Activated B cell treated with CpG ODN at 0.5 μM for 24 hours (primary cell): ENCODE results near the gene MCRIP2. TPM values are rescaled to one million over a fixed set of nuclear protein-coding genes. Genes with fewer than 3 reads are reported as not detected.

Experiments used
- ATAC-seq: fragments of 200-7000 bp; cut with Tn5 transposase; one replicate; pipeline ENCODE4 v1.10.0; 2021; ENCODE audit warnings: low read depth, mild to moderate bottlenecking, moderate library complexity
- CTCF ChIA-PET: fragments of 350-600 bp; sonication (Branson Sonifier 250); formaldehyde crosslinking; loops from one replicate; lab custom pipeline; 2021; ENCODE audit warnings: antibody characterized with exemption; lab: Charles Lee
- POLR2A ChIA-PET: fragments of 350-600 bp; sonication (Branson Sonifier 250); formaldehyde crosslinking; loops from one replicate; lab custom pipeline; 2021; ENCODE audit warnings: antibody characterized with exemption; lab: Charles Lee
- DNase-seq: peaks from one replicate; pipeline ENCODE4 v3.0.0; 2022
- H3K27ac Mint-ChIP-seq: one replicate; pipeline ENCODE4 v1.8.0; 2020; ENCODE audit warnings: mixed read lengths
- H3K27me3 Mint-ChIP-seq: one replicate; pipeline ENCODE4 v1.8.0; 2021; ENCODE audit warnings: mixed read lengths
- H3K36me3 Mint-ChIP-seq: one replicate; pipeline ENCODE4 v1.8.0; 2021; ENCODE audit warnings: low read depth, mixed read lengths
- H3K4me1 Mint-ChIP-seq: one replicate; pipeline ENCODE4 v1.8.0; 2021; ENCODE audit warnings: mixed read lengths
- H3K4me3 Mint-ChIP-seq: one replicate; pipeline ENCODE4 v1.8.0; 2020; ENCODE audit warnings: mild to moderate bottlenecking, mixed read lengths
- H3K9me3 Mint-ChIP-seq: one replicate; pipeline ENCODE4 v1.8.0; 2020; ENCODE audit warnings: mixed read lengths
- CTCF ChIP-seq: fragments of 200-600 bp; IDR thresholded peaks from one replicate; pipeline ENCODE4 v1.8.0; 2022; ENCODE audit warnings: antibody characterized with exemption, mild to moderate bottlenecking
- intact Hi-C: fragments of 100-400 bp; cut with micrococcal nuclease; formaldehyde crosslinking; loops from one replicate; pipeline ENCODE4 v1.15.1; 2024
- total RNA-seq: library from RNA; stranded (reverse); gene quantifications from 2 replicates; pipeline ENCODE4 v1.2.3, GENCODE V29; 2022

MCRIP2 gene
- total RNA-seq, 1 donor from 2014 or later: 38.9 TPM

GRCh38 chr16:632486-633335 lies 8.9 kb upstream of the MCRIP2 start:
- DNase-seq (no peak), ATAC-seq (no peak)
- intact Hi-C loops: no loop called here
- H3K27me3 Mint-ChIP-seq: no peaks in the 10 kb centered on the region
- peaks cover 14% of the 10 kb centered on the region for H3K4me1 Mint-ChIP-seq
- TF ChIP-seq CTCF: no peak
- H3K4me3 Mint-ChIP-seq: no peak overlapping the region
- ChIA-PET POLR2A (no interaction called here), CTCF (no interaction called here)
- no peaks in the 10 kb centered on the region for H3K9me3 Mint-ChIP-seq
- H3K27ac Mint-ChIP-seq: no peak overlapping the region
- peaks cover 16% of the 10 kb centered on the region for H3K36me3 Mint-ChIP-seq

GRCh38 chr16:633336-634050 lies 8.1 kb upstream of the MCRIP2 start:
- ATAC-seq: no peak
- TF ChIP-seq CTCF: no peak
- intact Hi-C loops: no loop called here
- CTCF ChIA-PET: no interaction called here
- DNase-seq: no peak
- POLR2A ChIA-PET: no interaction called here
- Mint-ChIP-seq H3K4me1 (peaks cover 17% of the 10 kb centered on the region), H3K4me3 (no peak overlapping the region), H3K36me3 (peaks cover 11% of the 10 kb centered on the region), H3K9me3 (no peaks in the 10 kb centered on the region), H3K27ac (no peak overlapping the region), H3K27me3 (no peaks in the 10 kb centered on the region)

- TF ChIP-seq CTCF: no peak
- POLR2A ChIA-PET: no interaction called here
- peak overlapping the region; percentile 56 for H3K4me3 Mint-ChIP-seq
- peaks cover 6% of the 10 kb centered on the region for H3K36me3 Mint-ChIP-seq
- peaks cover 21% of the 10 kb centered on the region for H3K4me1 Mint-ChIP-seq
- H3K27me3 Mint-ChIP-seq: no peaks in the 10 kb centered on the region
- H3K9me3 Mint-ChIP-seq: no peaks in the 10 kb centered on the region
- ATAC-seq: no peak
- CTCF ChIA-PET: no interaction called here
- intact Hi-C loops: no loop called here
- no peak for DNase-seq
- H3K27ac Mint-ChIP-seq: no peak overlapping the region
These were observed 7.5 kb upstream of the MCRIP2 start for GRCh38 chr16:634051-634670.

GRCh38 chr16:634996-635395 lies 6.6 kb upstream of the MCRIP2 start:
- H3K27ac Mint-ChIP-seq: no peak overlapping the region
- POLR2A ChIA-PET: no interaction called here
- peaks cover 6% of the 10 kb centered on the region for H3K36me3 Mint-ChIP-seq
- H3K27me3 Mint-ChIP-seq: no peaks in the 10 kb centered on the region
- ATAC-seq (no peak), DNase-seq (no peak)
- no peaks in the 10 kb centered on the region for H3K9me3 Mint-ChIP-seq
- CTCF ChIA-PET: no interaction called here
- H3K4me1 Mint-ChIP-seq: peaks cover 27% of the 10 kb centered on the region
- intact Hi-C loops: no loop called here
- TF ChIP-seq CTCF: no peak
- peak overlapping the region; percentile 70 for H3K4me3 Mint-ChIP-seq
